Measurements from ENCODE around the gene GPR15LG.
"Not testable (repeated sequence)": the region's sequence is repeated elsewhere in the genome, so short reads cannot be mapped to it uniquely, and the experiment has no call there.

GPR15LG gene

DNA sequence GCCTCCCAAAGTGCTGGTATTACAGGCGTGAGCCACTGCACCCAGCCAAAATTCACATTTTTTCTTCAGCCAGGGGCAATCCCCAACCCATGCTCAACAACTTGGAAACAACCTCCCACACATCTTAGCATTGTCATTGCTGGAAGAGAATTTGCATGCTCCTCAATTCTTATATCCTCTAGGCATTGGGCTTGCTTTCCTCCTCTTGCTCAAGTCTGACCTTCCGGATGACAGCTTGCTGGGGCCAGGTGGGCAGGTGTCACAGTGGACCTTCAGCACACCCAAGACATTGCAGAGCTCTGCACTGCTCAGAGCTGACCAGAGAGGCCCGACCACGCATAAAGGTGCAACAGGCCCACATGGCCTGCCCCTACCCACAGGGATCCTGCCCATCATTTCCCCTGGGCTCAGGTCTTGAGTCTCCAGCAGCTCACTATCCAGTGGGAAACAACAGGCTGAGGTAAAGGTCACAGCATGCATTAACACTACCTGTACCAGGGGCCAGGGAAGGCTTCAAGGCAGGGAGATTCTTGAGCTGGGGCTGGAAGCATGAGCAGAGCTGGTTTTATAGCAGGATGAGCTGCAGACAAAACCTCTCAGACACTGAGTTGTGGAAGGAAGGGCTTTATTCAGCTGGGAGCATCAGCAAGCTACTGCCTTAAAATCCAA, 6.8 kb upstream of the GPR15LG start:
- DNase-seq: no peak

DNA sequence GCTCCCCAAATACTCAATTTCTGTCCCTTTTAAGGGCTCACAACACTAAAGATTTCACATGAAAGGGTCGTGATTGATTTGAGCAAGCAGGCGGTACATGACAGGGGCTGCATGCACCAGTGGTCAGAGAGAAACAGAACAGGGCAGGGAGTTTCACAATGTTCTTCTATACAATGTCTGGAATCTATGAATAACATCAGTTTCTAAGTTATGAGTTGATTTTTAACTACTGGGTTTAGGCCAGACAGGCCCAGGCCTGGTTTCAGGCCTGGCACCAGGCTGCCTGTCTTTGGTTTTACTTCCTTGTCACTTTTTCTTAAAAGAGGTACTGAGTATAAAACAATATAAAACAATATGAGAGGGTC, 6.3 kb upstream of the GPR15LG start:
- DNase-seq: not testable (repeated sequence)

DNA sequence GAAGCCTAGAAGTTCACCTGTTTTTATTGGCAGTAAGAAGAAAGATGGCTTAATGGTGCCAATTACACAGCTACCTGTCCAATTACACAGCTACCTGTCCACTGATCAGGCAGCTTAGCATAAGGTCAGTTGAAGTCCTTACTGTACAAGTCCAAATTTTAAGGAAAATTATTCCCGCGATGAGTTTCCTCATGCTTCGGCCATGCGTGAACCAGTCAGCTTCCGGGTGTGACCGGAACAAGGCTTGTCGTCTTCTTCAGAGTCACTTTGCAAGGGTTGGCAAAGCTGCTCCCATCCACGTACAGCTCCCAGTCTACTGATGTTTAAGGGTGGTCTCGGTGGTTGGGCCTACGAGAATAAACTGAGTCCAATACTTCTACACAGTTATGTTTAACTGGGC, 5.2 kb upstream of the GPR15LG start:
- not testable (repeated sequence) for DNase-seq

DNA sequence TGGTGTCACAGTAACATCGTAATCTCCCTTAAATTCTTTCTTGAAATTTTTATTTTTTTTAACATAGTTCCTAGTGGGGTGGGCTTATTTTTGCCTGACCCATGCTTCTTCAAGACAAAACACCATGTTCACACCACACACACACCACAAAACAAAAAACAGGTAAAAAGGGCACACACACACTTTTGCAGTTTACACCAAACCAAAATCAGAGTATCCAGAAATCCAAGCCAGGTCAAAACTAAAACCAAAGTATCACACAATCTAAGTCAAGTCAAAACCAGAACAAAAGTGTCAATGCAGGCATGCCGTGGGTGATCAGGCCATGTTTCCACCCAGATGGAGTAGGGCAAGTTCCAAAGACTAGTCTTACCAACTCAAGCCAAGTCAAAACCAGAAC, 2.4 kb upstream of the GPR15LG start:
- DNase-seq: not testable (repeated sequence)

DNA sequence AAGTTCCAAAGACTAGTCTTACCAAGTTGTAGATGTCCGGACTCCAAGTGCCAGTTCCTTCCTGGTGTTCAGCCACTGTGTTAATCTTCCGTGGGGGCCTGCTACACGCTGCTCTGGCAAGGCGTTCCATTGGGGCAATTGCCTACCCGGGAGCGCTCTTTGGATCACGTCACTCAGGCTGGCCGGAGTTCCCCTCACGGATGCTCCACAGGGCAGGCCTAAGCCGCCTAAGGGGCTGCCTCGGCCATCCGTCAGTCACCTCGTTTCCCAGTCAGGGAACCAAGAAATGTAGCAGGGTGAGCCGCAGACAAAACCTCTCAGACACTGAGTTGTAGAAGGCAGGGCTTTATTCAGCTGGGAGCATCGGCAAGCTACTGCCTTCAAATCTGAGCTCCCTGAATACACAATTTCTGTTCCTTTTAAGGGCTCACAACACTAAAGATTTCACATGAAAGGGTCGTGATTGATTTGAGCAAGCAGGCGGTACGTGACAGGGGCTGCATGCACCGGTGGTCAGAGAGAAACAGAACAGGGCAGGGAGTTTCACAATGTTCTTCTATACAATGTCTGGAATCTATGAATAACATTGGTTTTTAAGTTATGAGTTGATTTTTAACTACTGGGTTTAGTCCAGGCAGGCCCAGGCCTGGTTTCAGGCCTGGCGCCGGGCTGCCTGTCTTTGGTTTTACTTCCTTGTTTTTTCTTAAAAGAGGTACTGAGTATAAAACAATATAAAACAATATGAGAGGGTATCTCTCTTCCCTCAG, 1.7 kb upstream of the GPR15LG start:
- DNase-seq: not testable (repeated sequence)

DNA sequence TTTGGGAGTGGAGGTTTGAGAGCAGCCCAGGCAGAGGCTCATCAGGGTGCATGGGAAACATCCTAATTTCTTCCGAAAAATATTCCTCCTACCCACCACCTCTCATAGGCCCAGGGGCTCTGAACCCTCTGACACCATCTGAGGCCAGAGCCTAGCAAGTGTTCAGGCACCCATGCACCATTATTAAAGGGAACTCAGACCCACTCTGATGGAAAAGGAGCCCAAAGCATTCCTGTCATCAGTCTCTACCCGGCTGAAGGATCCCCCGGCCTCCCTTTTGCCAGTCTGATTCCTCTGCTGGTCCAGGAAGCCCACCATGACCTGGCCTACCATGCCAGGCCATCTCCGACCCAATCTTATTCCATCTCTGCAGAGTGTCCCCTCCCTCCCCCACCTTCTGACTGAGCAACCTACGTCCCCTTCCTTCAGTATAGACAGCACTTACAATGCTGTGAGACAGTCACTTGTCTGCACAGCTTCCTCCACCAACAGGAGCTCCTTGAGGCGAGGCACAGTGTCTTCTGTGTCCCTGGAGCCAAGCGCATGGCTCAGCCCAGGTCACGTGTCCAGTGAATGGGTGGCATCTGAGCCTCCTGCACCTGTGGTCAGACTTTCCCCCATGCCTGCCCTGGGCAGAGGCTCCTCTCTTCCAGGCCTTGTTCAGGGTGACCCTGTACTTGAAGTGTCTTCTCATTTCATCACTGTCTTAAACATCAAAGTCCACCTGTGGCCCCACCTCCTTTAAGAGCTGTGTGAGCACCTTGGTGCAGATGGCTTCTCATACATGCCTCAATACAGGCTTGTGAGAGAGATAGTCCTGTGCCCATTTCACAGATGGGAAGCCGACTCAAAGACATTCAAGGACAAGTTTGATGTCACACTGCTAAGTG, 889 bp upstream of the GPR15LG start:
- no peak for DNase-seq

DNA sequence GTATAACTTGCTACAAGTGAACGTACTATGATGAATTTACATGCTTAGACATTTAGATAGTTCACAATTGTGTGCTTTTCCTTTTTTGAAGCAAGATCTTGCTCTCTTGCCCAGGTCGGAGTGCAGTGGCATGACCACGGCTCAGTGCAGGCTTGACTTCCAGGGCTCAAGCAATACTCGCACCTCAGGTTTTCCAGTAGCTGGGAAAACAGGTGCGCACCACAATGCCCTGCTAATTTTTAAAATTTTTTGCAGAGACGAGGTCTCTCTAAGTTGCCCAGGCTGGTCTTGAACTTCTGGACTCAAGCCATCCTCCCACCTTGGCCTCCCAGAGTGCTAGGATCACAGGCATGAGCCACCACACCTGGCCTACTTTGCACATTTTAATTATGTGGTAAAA, 1.8 kb downstream of the GPR15LG start:
- DNase-seq: no peak

DNA sequence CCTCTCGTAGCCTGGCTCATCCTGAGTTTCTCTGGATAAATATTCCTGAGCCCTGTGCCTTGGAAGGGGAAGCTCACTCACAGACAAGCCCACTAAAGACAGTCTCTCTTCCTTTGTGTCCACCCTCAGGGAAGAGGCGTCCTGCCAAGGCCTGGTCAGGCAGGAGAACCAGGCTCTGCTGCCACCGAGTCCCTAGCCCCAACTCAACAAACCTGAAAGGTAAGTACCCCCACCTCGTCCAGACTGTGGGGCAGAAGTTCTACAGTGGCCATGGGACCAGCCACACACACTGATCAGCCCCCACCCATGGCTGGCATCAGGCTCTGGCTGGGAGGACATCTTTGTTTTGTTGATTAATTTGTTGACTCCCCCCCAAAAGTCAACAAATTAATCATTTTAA, 2.8 kb downstream of the GPR15LG start:
- no peak for DNase-seq

DNA sequence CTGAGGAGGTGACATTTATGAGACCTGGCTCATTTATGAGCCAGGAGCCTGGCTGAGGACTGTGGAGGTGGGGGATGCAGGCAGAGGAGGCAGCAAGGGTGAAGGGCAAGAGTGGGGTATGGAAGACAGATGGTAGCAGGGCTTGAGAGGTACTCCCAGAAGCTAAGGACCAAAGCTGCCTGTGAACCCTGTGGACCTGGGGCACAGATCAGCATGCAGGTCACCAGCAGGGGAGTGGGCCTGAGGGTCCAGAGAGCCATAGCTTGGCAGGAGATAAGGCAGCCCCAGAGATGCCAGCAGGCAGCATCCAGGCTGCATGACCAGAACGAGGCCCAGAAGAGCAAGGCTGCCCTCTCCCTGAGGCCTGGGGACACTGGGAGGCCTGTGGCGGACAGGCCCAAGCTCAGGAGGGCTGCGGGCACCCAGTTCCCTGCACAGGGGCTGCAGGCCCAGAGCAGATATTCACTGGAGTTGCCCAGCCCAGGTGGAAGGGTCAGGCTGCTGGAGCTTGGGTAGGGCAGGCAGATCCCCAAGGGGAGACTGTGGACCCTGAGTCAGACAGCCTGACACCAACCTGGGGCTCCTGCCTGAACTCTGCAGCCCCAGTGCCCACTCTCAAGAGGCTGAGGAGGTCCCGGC, 3.4 kb downstream of the GPR15LG start:
- DNase-seq: no peak

DNA sequence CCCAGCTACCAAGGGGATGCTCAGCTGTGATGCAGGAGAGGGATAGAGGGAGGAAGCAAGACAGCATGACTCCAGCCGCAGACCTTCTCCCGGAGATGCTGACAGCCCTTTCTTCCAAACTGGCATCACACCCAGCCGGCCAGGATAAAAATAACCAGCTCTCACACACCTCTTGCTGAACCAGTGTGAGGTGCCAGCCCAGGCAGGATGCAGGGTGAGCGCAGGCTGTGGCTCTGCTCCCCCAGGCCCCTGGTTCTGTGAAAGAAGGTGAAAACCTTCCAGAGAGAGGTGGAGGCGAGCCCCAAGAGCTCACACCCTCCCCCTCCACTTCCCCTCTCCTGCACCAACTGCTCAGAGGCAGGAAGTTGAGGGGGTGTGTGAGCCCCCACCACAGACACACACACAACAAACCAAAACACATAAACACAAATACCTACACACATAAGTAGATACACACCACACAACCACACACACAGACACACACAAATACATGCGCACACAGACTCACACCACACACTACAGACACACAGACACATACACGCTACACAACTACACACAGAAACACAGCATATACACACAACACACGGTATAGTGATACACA, 4.0 kb downstream of the GPR15LG start:
- peak; percentile 37 for DNase-seq

DNA sequence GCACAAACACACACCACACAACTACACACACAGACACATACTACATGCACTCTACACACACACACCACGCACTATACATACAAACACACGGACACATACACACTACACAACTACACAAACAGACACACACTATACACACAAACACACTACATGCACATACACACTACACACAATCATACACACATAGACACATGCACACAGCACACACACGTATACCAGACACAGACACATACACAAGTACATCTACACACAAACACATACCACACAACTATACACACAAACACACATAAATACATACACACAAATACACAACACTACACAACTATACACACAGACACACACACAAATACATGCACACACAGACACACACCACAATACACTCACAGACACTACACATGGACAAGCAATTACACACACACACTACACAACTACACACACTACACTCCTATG, 4.6 kb downstream of the GPR15LG start:
- DNase-seq: no peak

DNA sequence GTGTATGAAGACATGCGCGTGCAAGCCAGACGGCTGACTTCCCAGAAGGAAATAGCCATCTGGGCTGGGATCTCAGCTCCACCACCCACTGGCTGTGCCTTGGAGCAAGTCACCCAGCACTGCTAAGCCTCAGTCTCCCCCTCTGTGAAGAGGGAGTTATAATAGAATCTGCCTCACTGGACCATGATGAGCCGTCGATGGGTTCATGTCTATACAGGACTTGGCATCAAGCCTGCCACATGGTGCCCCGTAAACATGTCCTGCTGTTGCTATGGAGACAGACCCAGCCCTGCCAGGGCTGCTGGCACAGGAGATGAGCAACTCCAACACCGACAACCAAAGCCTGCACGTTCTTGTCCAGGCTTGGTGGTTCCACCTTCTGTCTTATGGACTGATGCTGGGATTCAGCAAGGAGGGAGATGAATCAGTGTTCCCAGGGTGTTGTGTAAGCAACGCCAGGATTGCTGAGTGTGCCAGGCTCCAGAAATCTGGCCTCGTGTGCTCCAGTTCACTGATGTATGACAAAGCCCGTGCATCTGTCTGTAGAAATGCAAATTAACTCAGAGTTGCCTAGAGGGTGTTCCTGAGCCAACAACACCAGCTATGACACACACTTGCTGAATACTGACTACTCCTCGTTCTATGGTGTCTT, 5.6 kb downstream of the GPR15LG start:
- DNase-seq: no peak

DNA sequence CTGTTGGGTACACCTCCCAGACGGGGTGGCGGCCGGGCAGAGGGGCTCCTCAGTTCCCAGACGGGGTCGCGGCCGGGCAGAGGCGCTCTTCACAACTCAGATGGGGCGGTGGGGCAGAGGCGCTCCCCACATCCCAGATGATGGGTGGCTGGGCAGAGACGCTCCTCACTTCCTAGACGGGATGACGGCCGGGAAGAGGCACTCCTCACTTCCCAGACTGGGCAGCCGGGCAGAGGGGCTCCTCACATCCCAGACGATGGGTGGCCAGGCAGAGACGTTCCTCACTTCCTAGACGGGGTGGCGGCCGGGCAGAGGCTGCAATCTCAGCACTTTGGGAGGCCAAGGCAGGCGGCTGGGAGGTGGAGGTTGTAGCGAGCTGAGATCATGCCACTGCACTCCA, 6.8 kb downstream of the GPR15LG start:
- not testable (repeated sequence) for DNase-seq

DNA sequence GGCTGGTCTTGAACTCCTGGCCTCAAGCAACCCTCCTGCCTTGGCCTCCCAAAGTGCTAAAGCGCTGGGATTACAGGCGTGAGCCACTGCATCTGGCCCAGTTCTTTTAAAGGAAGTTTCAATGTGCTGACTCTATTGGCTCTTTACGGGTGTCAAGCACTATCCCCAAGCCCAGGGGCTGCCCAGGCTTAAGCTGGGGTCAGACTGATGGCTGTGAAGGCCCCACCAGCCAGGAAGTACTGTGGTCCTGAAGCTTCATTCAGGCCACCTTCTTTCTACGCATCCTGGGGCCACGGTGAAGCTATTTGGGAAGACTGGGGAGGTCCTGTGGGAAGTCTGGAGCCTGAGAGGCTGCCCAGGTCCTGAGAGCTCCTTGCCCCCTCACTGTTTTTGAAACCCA, 8.0 kb downstream of the GPR15LG start:
- no peak for DNase-seq

DNA sequence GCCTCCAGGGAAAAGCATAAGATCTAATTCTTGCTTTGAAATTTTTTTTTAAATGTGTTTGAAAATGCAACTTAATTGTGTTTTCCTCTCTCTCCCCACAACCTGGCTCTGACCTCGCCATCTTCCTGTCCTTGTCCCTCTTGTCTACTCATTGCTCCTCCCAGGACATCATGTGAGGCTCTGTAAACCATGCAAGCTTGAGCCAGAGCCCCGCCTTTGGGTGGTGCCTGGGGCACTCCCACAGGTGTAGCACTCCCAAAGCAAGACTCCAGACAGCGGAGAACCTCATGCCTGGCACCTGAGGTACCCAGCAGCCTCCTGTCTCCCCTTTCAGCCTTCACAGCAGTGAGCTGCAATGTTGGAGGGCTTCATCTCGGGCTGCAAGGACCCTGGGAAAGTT, 10.9 kb downstream of the GPR15LG start:
- no peak for DNase-seq

DNA sequence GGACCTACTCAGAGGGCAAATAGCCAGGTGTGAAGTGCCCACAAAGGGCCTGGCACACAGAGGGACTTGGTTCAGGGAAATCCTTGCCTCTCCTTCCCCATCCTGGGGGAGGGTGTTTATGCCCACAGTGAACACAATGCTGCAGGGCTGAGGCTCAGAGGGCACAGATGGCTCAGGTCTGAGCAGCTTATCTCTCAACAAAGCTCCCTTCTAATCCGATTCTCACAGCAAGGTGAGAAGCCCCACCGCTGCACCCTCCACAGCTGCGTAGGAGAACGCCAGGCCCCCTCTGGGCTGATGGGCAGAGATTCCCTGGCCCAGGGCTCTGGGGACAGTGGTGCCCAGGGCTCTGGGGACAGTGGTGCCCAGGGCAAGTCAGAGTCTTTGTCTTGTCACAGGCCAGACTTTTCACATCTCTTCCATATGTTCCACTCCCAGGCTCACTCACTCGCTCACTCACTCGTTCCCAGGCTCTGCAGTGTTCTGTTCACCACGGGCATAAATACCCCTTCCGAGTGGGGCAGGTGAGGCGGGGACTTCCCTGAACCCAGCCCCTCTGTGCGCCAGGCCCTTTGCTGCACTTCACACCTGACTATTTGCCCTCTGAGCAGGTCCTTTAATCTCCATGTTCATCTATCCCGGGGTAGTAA, 12.1 kb downstream of the GPR15LG start:
- no peak for DNase-seq

DNA sequence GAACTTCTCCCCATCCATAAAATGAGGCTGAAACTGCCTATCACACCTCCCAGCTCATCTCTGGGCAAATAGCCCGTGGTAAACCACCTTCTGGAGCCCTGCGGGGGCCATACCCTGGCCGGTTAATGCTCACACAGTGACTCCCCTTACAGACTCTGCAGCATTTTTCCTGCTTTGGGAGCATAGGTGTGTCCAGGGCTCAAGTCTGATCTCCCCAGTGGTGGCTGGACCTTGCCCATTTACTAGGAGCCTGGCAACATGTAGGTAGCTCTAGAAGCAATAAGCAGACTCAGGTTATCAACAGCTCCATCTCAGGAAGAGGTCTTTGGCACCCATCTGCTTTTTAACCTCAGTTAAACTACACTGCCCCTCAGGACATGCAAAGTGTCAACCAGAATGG, 15.2 kb downstream of the GPR15LG start:
- no peak for DNase-seq

DNA sequence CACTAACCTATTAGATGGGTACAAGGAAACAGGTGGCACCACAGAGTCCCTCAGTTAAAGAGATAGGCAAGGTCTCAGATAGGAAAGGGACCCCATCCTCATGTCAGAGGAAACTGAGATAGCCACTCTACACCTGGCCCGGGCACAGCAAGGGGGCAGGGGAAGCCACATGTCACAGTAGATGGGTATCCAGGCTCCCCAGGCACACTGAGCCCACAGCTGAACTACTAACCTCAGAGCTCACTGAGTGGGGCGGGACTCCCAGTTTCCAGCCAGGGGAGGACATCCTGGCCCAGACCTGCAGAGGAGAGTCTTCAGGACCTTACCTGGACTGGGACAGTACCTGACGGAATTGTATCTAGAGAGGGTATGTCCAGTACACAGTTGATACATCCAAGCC, 17.0 kb downstream of the GPR15LG start:
- DNase-seq: no peak

DNA sequence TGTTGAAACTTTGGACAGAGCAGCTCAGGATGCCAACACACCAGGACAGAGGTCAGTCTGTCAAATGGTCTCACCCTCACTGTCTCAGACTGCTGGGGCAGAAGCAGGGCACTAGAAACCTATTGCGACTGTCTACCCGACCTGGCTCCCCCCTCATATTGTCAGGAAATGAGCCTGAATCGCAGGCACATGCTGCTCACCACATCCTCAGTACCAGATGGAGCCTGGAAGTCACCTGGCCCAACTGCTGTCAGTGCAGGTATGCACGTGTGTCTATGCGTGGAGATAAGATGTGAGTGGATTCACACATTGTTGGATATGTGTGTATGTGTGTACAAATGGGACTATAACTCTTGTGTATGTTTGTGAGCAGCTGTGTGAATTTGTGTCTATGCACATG, 17.5 kb downstream of the GPR15LG start:
- no peak for DNase-seq

DNA sequence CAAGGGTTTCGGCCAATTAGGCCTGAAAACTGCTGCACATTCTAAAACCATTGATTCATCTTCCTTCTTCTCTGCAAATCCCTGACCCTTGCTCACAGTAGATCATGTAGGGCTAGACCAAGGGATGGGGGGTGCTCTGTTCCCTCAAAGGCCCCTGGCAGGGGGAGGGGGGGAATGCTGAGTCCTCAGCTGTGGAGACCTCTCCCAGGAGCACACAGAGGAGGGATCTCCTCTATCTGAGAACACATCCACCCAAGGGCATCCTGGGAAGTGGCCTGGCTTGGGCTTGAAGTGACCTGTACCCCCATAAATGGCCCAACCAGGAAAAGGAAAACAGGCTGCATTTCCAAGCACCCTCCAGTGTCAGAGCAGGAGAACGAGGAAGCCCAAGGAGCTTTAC, 19.7 kb downstream of the GPR15LG start:
- no peak for DNase-seq

DNA sequence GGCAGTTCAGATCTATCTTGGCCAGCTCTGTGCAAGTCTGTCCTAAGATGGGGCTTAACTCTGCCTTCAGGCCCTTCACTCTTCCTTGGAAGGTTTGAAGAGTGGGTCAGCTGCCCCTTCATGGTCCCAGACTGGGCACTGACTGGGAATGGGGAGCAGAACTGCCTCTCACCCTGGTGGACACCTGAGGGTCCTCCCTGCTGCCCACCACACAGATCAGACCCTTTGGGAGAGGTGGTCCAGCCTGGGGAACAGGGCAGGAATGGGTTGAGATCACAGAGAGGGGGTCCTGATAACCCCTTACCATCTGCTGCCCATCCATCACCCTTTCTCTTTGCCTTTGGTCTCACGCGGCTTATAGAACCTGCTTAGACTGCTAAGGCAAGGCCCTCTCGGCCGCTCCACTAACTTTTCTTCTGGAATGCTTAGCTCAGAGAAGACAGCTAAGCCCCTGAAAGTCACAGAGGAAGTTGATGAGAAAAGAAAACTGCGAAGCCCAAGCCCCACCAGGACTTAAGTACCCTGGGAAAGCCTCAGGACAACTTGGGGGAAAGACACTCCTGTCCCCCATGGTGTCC, 20.3 kb downstream of the GPR15LG start:
- no peak for DNase-seq
